K562 (cell line): ENCODE data around the gene SHLD1.

Source experiments
- BRCA1 ChIP-seq, 2 experiments: fragments of 450-650 bp in 1 of 2; sonication (generic) in 1 of 2; formaldehyde crosslinking in 1 of 2; IDR thresholded peaks; 2 replicates each; pipeline versions ENCODE4 v1.5.0 to v1.6.1; 2017 to 2020; ENCODE audit warnings: mild to moderate bottlenecking in 1 of 2, missing genetic modification reagents in 1 of 2
- BRF1 ChIP-seq: IDR thresholded peaks from 3 replicates; pipeline ENCODE4 v1.6.1; 2011; ENCODE audit warnings: borderline replicate concordance, mild to moderate bottlenecking; ENCODE audit not compliant: insufficient read length; ENCODE audit errors: extremely low read depth
- CREB5 ChIP-seq: fragments of 250-450 bp; sonication (Bioruptor Pico); IDR thresholded peaks from 2 replicates; pipeline ENCODE4 v1.5.0; 2020; ENCODE audit warnings: mild to moderate bottlenecking
- CTCF ChIP-seq, 3 experiments: IDR thresholded peaks in 2 of 3; conservative IDR thresholded peaks in 1 of 3; 2 replicates each; pipeline ENCODE4 v1.5.1; 2011 to 2012; ENCODE audit warnings: low read length in 3 of 3, mild to moderate bottlenecking in 3 of 3, control low read depth in 2 of 3, improper control_type of control experiment in 1 of 3, inconsistent platforms in 1 of 3, low read depth in 1 of 3, mixed read lengths in 1 of 3, moderate library complexity in 1 of 3; ENCODE audit not compliant: insufficient read depth in 2 of 3
- EP300 ChIP-seq: IDR thresholded peaks from 2 replicates; pipeline ENCODE4 v1.6.1; 2012; ENCODE audit warnings: low read length, improper control_type of control experiment
- KDM1A ChIP-seq, 2 experiments: fragments of 450-650 bp; IDR thresholded peaks; 2 replicates each; pipeline ENCODE4 v1.6.1; 2016; ENCODE audit warnings: mild to moderate bottlenecking in 2 of 2
- LARP7 ChIP-seq: fragments of 450-650 bp; IDR thresholded peaks from 2 replicates; pipeline ENCODE4 v1.6.1; 2016
- MAZ ChIP-seq, 2 experiments: fragments of 450-650 bp in 1 of 2; sonication (generic) in 1 of 2; formaldehyde crosslinking; IDR thresholded peaks in 1 of 2; conservative IDR thresholded peaks in 1 of 2; 2 replicates each; pipeline versions ENCODE4 v1.4.0 to v1.5.0; 2020; ENCODE audit warnings: mild to moderate bottlenecking in 1 of 2, missing genetic modification reagents in 1 of 2
- REST ChIP-seq, 2 experiments: fragments of 450-650 bp; formaldehyde crosslinking in 1 of 2; IDR thresholded peaks; 2 replicates each; pipeline versions ENCODE4 v1.4.0 to v1.6.1; 2014 to 2020; ENCODE audit warnings: mild to moderate bottlenecking in 2 of 2, borderline replicate concordance in 1 of 2, low read depth in 1 of 2
- SREBF1 ChIP-seq: fragments of 150-350 bp; IDR thresholded peaks from 2 replicates; pipeline ENCODE4 v1.6.1; 2014; ENCODE audit warnings: antibody characterized with exemption, low read depth, low read length, borderline replicate concordance
- ZNF133 ChIP-seq: fragments of 250-450 bp; sonication (Bioruptor Pico); IDR thresholded peaks from 2 replicates; pipeline ENCODE4 v1.4.0; 2020; ENCODE audit warnings: mild to moderate bottlenecking
- ZNF449 ChIP-seq: fragments of 250-450 bp; sonication (Bioruptor Pico); IDR thresholded peaks from 2 replicates; pipeline ENCODE4 v1.8.0; 2022; ENCODE audit warnings: moderate library complexity, mild to moderate bottlenecking, inconsistent platforms

- TF ChIP-seq KDM1A (IDR thresholded peaks at IDR 0.05) (no peak), SREBF1 (no peak), LARP7 (no peak), CTCF (IDR thresholded peaks at IDR 0.05 in 2 of 3, conservative IDR thresholded peaks at IDR 0.05 in 1 of 3; ENCODE audit: insufficient read depth in 2 of 3, low read depth in 1 of 3, low read length in 3 of 3) (no peak), CREB5 (CRISPR knock-in tag) (no peak), ZNF133 (CRISPR knock-in tag) (no peak), BRCA1 (IDR thresholded peaks at IDR 0.05) (no peak), BRCA1 (CRISPR knock-in tag; IDR thresholded peaks at IDR 0.05) (no peak), EP300 (no peak), REST (IDR thresholded peaks at IDR 0.05; ENCODE audit: borderline replicate concordance) (no peak), REST (CRISPR knock-in tag; IDR thresholded peaks at IDR 0.05; ENCODE audit: low read depth) (no peak), BRF1 (no peak), ZNF449 (CRISPR knock-in tag) (no peak), MAZ (CRISPR knock-in tag; conservative IDR thresholded peaks at IDR 0.05 in 1 of 2, IDR thresholded peaks at IDR 0.05 in 1 of 2) (no peak)
Measured at GRCh38 chr20:5727018-5727515, 23.1 kb upstream of the SHLD1 start.
